ENCODE results near the gene FMNL2.

Gene FMNL2

DNA sequence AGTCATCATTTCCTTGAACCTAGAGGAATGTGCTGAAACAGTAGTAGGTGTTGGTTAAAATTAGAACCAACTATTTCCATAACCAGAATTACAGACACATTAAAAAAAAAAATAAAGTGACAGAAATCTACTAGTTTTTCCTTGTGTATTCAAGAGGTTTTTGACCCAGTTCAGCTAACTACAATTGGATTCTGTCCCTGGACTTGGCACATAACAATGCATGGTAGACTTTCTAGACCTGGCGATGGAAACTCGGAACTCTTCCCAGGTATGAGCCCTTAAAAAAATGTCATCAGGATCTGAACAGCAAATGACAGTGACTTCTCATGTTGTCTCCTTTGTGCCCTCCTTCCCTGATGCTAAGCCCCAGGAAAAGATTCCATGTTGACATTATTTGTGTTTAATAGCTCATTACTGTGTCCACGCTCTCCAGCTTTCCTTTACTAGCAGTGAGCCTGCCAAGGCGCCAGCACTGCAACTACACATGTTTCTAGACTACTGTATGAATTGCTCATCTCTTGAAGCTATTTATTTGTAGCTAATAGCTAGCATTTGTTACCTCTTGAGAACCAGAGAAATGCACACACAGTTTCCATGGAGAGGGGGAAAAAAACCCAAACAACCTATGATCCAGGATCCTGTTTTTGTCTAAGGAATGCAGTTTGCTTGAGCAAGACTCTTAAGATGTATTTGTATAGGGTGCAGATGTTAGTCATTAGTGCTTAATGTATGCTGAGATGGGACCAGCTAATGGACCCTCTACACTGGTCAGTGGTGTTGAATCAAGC lies 148.5 kb downstream of the FMNL2 start:
- H3K9me3 ChIP-seq (ENCODE audit: insufficient read depth, low read length, severe bottlenecking): no peaks in the 10 kb centered on the region
- no peaks in the 10 kb centered on the region for H3K36me3 ChIP-seq (ENCODE audit: insufficient read depth, low read length)
- TF ChIP-seq EZH2 (IDR thresholded peaks at IDR 0.05; ENCODE audit: borderline replicate concordance, low read depth, low read length, severe bottlenecking): no peak
- TF ChIP-seq, protein P1, sequence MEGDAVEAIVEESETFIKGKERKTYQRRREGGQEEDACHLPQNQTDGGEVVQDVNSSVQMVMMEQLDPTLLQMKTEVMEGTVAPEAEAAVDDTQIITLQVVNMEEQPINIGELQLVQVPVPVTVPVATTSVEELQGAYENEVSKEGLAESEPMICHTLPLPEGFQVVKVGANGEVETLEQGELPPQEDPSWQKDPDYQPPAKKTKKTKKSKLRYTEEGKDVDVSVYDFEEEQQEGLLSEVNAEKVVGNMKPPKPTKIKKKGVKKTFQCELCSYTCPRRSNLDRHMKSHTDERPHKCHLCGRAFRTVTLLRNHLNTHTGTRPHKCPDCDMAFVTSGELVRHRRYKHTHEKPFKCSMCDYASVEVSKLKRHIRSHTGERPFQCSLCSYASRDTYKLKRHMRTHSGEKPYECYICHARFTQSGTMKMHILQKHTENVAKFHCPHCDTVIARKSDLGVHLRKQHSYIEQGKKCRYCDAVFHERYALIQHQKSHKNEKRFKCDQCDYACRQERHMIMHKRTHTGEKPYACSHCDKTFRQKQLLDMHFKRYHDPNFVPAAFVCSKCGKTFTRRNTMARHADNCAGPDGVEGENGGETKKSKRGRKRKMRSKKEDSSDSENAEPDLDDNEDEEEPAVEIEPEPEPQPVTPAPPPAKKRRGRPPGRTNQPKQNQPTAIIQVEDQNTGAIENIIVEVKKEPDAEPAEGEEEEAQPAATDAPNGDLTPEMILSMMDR (IDR thresholded peaks at IDR 0.05; ENCODE audit: borderline replicate concordance, extremely low read depth, low read length, poor library complexity, severe bottlenecking): no peak
- no peaks in the 10 kb centered on the region for H3K27me3 ChIP-seq (ENCODE audit: insufficient read depth, low read length, poor library complexity)
- H3K4me1 ChIP-seq (ENCODE audit: insufficient read depth, low read length): no peaks in the 10 kb centered on the region
- ATAC-seq (ENCODE audit: insufficient read depth, low read depth) (no peak), DNase-seq (no peak)
- no peaks in the 10 kb centered on the region for H3K79me2 ChIP-seq (ENCODE audit: insufficient read depth, low read length)
- H3K27ac ChIP-seq (ENCODE audit: low read length): no peak overlapping the region
- no peak overlapping the region for H2AFZ ChIP-seq (ENCODE audit: low read depth, low read length)
- H4K20me1 ChIP-seq (ENCODE audit: insufficient read depth, low read length): no peaks in the 10 kb centered on the region
- no peak overlapping the region for H3K4me2 ChIP-seq (ENCODE audit: insufficient read depth, low read length)
- no peak overlapping the region for H3K9ac ChIP-seq (ENCODE audit: low read depth, low read length)
- H3K4me3 ChIP-seq (ENCODE audit: low read depth in 1 of 2, low read length in 2 of 2): no peak overlapping the region

DNA sequence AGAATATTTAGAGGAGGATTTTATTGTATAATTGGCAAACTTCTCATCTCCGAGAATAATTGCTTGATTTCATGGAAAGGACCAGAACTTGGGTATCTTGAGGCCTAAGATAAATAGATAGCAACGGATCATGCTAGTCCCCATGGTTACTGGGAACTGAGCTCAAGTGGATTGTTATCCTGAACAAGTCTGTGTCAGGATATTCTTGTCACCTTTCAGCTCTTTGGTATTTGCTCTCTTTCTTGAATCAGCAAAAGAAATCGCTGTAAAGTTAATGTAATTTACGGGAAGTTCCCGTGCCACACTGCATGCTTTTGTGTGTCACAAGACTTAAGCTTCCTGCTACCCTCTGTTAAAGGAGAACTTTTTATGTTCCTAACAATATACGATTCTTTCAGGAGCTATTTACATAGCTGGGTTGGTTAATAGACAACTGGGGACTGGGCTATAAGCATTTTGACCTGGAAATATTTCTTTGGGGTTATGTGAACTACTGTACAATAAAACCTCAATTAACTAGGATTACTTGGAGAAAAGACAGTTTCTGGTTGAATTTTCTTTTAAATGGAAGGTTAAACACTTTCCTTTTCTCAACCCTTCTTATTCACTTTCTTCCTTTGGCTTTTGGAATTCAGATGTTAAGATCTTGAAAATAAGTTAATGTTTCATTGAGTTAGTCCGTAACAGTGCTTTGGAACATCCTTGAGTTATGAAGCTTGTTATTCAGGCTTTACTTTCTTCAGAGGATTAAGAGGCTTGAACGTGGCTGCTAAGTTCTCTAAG lies 151.2 kb downstream of the FMNL2 start:
- Histone ChIP-seq H3K79me2 (ENCODE audit: insufficient read depth, low read length) (no peaks in the 10 kb centered on the region), H3K27ac (ENCODE audit: low read length) (no peak overlapping the region), H3K9me3 (ENCODE audit: insufficient read depth, low read length, severe bottlenecking) (no peaks in the 10 kb centered on the region), H3K4me1 (ENCODE audit: insufficient read depth, low read length) (no peaks in the 10 kb centered on the region), H3K4me2 (ENCODE audit: insufficient read depth, low read length) (no peak overlapping the region), H3K27me3 (ENCODE audit: insufficient read depth, low read length, poor library complexity) (no peaks in the 10 kb centered on the region), H3K9ac (ENCODE audit: low read depth, low read length) (no peak overlapping the region), H4K20me1 (ENCODE audit: insufficient read depth, low read length) (no peaks in the 10 kb centered on the region), H2AFZ (ENCODE audit: low read depth, low read length) (no peak overlapping the region), H3K36me3 (ENCODE audit: insufficient read depth, low read length) (no peaks in the 10 kb centered on the region), H3K4me3 (ENCODE audit: low read depth in 1 of 2, low read length in 2 of 2) (no peak overlapping the region)
- DNase-seq: no peak
- TF ChIP-seq EZH2 (IDR thresholded peaks at IDR 0.05; ENCODE audit: borderline replicate concordance, low read depth, low read length, severe bottlenecking): no peak
- TF ChIP-seq, protein P1 (IDR thresholded peaks at IDR 0.05; ENCODE audit: borderline replicate concordance, extremely low read depth, low read length, poor library complexity, severe bottlenecking): no peak
- ATAC-seq (ENCODE audit: insufficient read depth, low read depth): no peak

DNA sequence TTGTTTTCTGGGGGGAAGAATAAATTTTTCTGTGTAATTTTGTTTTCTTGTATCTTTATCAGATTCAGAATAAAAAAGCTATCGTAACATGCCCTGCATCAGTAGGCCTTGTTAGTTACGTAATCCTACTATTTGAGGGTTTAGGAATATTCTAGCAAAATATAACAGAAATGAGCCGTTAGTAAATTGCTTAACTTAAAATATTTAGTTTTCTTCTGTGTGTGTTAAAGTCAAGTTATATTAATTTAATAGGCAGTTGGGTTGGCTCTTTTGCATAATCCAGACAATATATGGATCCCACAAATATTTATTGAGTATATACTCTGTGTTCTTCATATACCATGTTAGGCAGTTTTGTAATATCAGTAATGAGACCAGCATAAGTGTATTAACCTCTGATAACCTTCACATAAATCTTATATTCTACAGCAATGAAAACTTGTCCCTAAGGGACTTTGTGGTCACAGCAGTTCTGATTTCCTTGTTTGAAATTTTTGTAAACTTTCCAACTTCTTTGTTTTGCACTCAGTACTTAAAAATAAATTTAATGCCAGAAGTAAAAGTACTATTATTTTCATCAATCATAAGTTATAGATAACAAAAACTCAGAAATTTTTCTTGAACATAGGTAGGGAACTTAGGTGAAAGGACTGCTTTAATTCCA lies 151.9 kb downstream of the FMNL2 start:
- H3K27ac ChIP-seq (ENCODE audit: low read length): no peak overlapping the region
- DNase-seq: no peak

More for the DNA sequence above, 151.9 kb downstream of the FMNL2 start:
- Histone ChIP-seq H3K4me3 (ENCODE audit: low read depth in 1 of 2, low read length in 2 of 2) (no peak overlapping the region), H3K27me3 (ENCODE audit: insufficient read depth, low read length, poor library complexity) (no peaks in the 10 kb centered on the region), H4K20me1 (ENCODE audit: insufficient read depth, low read length) (no peaks in the 10 kb centered on the region), H3K9me3 (ENCODE audit: insufficient read depth, low read length, severe bottlenecking) (no peaks in the 10 kb centered on the region), H3K36me3 (ENCODE audit: insufficient read depth, low read length) (no peaks in the 10 kb centered on the region), H3K4me1 (ENCODE audit: insufficient read depth, low read length) (no peaks in the 10 kb centered on the region), H3K9ac (ENCODE audit: low read depth, low read length) (no peak overlapping the region), H2AFZ (ENCODE audit: low read depth, low read length) (no peak overlapping the region), H3K79me2 (ENCODE audit: insufficient read depth, low read length) (no peaks in the 10 kb centered on the region), H3K4me2 (ENCODE audit: insufficient read depth, low read length) (no peak overlapping the region)
- TF ChIP-seq EZH2 (IDR thresholded peaks at IDR 0.05; ENCODE audit: borderline replicate concordance, low read depth, low read length, severe bottlenecking): no peak
- TF ChIP-seq, protein P1 (IDR thresholded peaks at IDR 0.05; ENCODE audit: borderline replicate concordance, extremely low read depth, low read length, poor library complexity, severe bottlenecking): no peak
- ATAC-seq (ENCODE audit: insufficient read depth, low read depth): no peak
